ENCODE measurements around the gene OPHN1.

OPHN1 gene, protein sequence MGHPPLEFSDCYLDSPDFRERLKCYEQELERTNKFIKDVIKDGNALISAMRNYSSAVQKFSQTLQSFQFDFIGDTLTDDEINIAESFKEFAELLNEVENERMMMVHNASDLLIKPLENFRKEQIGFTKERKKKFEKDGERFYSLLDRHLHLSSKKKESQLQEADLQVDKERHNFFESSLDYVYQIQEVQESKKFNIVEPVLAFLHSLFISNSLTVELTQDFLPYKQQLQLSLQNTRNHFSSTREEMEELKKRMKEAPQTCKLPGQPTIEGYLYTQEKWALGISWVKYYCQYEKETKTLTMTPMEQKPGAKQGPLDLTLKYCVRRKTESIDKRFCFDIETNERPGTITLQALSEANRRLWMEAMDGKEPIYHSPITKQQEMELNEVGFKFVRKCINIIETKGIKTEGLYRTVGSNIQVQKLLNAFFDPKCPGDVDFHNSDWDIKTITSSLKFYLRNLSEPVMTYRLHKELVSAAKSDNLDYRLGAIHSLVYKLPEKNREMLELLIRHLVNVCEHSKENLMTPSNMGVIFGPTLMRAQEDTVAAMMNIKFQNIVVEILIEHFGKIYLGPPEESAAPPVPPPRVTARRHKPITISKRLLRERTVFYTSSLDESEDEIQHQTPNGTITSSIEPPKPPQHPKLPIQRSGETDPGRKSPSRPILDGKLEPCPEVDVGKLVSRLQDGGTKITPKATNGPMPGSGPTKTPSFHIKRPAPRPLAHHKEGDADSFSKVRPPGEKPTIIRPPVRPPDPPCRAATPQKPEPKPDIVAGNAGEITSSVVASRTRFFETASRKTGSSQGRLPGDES

GRCh38 chrX:68433155-68433980 is at the start of gene OPHN1:
OPHN1 (minus strand) TSS chrX:68433495; CDS start chrX:68433020, 475 bp downstream.
- peaks cover 20% of the 10 kb centered on the region for H3K27me3 Mint-ChIP-seq
- H3K36me3 Mint-ChIP-seq: no peaks in the 10 kb centered on the region
- H3K9me3 Mint-ChIP-seq (ENCODE audit: low read depth): no peaks in the 10 kb centered on the region
- peaks cover 7% of the 10 kb centered on the region for H3K4me1 Mint-ChIP-seq (ENCODE audit: low read depth)
- no peak within 1 kb of the TSS for H3K27ac Mint-ChIP-seq
- H3K4me3 Mint-ChIP-seq: peak within 1 kb of the TSS; percentile 79

GRCh38 chrX:68480969-68481368 is 47.7 kb upstream of the OPHN1 start:
- Mint-ChIP-seq H3K36me3 (no peaks in the 10 kb centered on the region), H3K27ac (no peak overlapping the region)

GRCh38 chrX:68464796-68465195 is 31.5 kb upstream of the OPHN1 start:
- no peak overlapping the region for H3K4me3 Mint-ChIP-seq
- H3K4me1 Mint-ChIP-seq (ENCODE audit: low read depth): no peaks in the 10 kb centered on the region
- H3K36me3 Mint-ChIP-seq: no peaks in the 10 kb centered on the region
- no peaks in the 10 kb centered on the region for H3K9me3 Mint-ChIP-seq (ENCODE audit: low read depth)
- H3K27me3 Mint-ChIP-seq: no peaks in the 10 kb centered on the region
- no peak overlapping the region for H3K27ac Mint-ChIP-seq

More at GRCh38 chrX:68480969-68481368, 47.7 kb upstream of the OPHN1 start:
- Mint-ChIP-seq H3K27me3 (no peaks in the 10 kb centered on the region), H3K4me1 (ENCODE audit: low read depth) (no peaks in the 10 kb centered on the region), H3K4me3 (no peak overlapping the region), H3K9me3 (ENCODE audit: low read depth) (no peaks in the 10 kb centered on the region)

- H3K4me1 Mint-ChIP-seq (ENCODE audit: low read depth): no peaks in the 10 kb centered on the region
- H3K27ac Mint-ChIP-seq: no peak overlapping the region
- H3K36me3 Mint-ChIP-seq: no peaks in the 10 kb centered on the region
- H3K4me3 Mint-ChIP-seq: no peak overlapping the region
- H3K9me3 Mint-ChIP-seq (ENCODE audit: low read depth): no peaks in the 10 kb centered on the region
- no peaks in the 10 kb centered on the region for H3K27me3 Mint-ChIP-seq
Measured at GRCh38 chrX:68463880-68464279, 30.6 kb upstream of the OPHN1 start.

DNA sequence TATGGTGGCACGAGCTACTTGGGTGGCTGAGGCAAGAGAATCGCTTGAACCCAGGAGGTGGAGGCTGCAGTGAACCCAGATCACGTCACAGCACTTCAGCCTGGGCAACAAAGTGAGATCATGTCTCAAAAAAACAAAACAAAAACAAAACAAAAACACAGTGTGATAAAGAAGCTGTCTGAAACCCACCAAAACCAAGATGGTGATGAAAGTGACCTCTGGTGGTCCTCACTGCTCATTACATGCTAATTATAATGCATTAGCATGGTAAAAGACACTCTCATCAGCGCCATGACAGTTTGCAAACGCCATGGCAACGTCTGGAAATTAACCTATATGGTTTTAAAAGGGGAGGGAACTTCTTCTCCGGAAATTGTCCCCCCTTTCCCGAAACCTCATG is 29.4 kb upstream of the OPHN1 start:
- Mint-ChIP-seq H3K27ac (no peak overlapping the region), H3K27me3 (no peaks in the 10 kb centered on the region), H3K4me1 (ENCODE audit: low read depth) (no peaks in the 10 kb centered on the region), H3K4me3 (no peak overlapping the region), H3K9me3 (ENCODE audit: low read depth) (no peaks in the 10 kb centered on the region), H3K36me3 (no peaks in the 10 kb centered on the region)

- H3K4me3 Mint-ChIP-seq: no peak overlapping the region
- H3K9me3 Mint-ChIP-seq (ENCODE audit: low read depth): no peaks in the 10 kb centered on the region
- H3K4me1 Mint-ChIP-seq (ENCODE audit: low read depth): no peaks in the 10 kb centered on the region
- no peaks in the 10 kb centered on the region for H3K27me3 Mint-ChIP-seq
- H3K36me3 Mint-ChIP-seq: no peaks in the 10 kb centered on the region
- H3K27ac Mint-ChIP-seq: no peak overlapping the region
Measured at GRCh38 chrX:68462197-68462596, 28.9 kb upstream of the OPHN1 start.

- no peaks in the 10 kb centered on the region for H3K27me3 Mint-ChIP-seq
- no peaks in the 10 kb centered on the region for H3K4me1 Mint-ChIP-seq (ENCODE audit: low read depth)
- no peak overlapping the region for H3K4me3 Mint-ChIP-seq
- no peaks in the 10 kb centered on the region for H3K9me3 Mint-ChIP-seq (ENCODE audit: low read depth)
- no peak overlapping the region for H3K27ac Mint-ChIP-seq
- H3K36me3 Mint-ChIP-seq: no peaks in the 10 kb centered on the region
Measured at GRCh38 chrX:68461576-68461975, 28.3 kb upstream of the OPHN1 start.

DNA sequence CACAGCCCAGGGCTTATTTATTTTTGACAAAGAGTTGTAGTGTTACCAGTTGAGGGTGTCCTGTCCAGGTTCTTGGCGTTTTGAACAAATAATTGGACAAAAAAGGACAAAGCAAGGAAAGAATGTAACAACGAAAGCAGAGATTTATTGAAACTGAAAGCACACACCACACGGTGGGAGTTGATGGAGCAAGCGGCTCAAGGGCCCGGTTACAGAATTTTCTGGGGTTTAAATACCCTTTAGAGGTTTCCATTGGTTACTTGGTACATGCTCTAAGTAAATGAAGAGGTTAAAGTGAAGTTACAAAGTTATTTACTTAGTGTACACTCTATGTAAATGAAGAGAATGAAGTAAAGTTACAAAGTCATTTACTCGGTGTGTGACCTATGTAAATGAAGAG is 27.8 kb upstream of the OPHN1 start:
- H3K27me3 Mint-ChIP-seq: no peaks in the 10 kb centered on the region
- H3K4me1 Mint-ChIP-seq (ENCODE audit: low read depth): no peaks in the 10 kb centered on the region
- no peak overlapping the region for H3K27ac Mint-ChIP-seq
- H3K4me3 Mint-ChIP-seq: no peak overlapping the region
- H3K36me3 Mint-ChIP-seq: no peaks in the 10 kb centered on the region
- no peaks in the 10 kb centered on the region for H3K9me3 Mint-ChIP-seq (ENCODE audit: low read depth)

GRCh38 chrX:68455151-68455510 is 21.8 kb upstream of the OPHN1 start:
- no peaks in the 10 kb centered on the region for H3K9me3 Mint-ChIP-seq (ENCODE audit: low read depth)
- no peaks in the 10 kb centered on the region for H3K27me3 Mint-ChIP-seq
- no peaks in the 10 kb centered on the region for H3K36me3 Mint-ChIP-seq
- H3K4me1 Mint-ChIP-seq (ENCODE audit: low read depth): no peaks in the 10 kb centered on the region
- H3K27ac Mint-ChIP-seq: no peak overlapping the region
- no peak overlapping the region for H3K4me3 Mint-ChIP-seq

DNA sequence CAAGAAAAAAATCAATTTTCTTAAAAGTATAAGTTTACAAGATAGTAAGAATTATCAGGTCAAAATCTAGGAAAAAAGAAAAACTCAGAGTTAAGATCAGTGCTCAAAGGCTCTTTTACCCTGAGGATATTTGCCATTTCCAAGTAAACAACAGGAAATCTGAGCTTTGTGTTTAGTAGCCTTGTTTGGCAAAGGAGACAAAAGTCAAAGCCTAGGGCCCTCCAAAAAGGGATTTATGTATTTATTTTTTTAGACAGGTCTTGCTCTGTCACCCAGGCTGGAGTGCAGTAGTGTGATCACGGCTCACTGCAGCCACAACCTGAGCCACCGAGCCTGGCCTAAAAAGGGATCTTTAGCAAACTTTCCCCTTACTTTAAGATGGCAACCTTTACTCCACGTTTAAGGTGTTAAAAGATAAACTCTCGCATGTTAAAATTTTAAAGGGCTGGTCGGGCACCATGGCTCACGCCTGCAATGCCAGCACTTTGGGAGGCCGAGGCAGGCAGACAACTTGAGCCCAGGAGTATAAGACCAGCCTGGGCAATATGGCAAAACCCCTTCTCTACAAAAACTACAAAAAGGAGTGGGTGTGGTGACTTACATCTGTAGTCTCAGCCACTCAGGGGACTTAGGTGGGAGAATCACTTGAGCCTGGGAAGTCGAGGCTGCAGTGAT is 21.3 kb upstream of the OPHN1 start:
- Mint-ChIP-seq H3K9me3 (ENCODE audit: low read depth) (no peaks in the 10 kb centered on the region), H3K27me3 (no peaks in the 10 kb centered on the region), H3K4me3 (no peak overlapping the region), H3K36me3 (no peaks in the 10 kb centered on the region), H3K27ac (no peak overlapping the region), H3K4me1 (ENCODE audit: low read depth) (no peaks in the 10 kb centered on the region)

- Mint-ChIP-seq H3K27me3 (no peaks in the 10 kb centered on the region), H3K4me1 (ENCODE audit: low read depth) (no peaks in the 10 kb centered on the region), H3K9me3 (ENCODE audit: low read depth) (no peaks in the 10 kb centered on the region), H3K4me3 (no peak overlapping the region), H3K36me3 (no peaks in the 10 kb centered on the region), H3K27ac (no peak overlapping the region)
Measured at GRCh38 chrX:68451720-68452119, 18.4 kb upstream of the OPHN1 start.

GRCh38 chrX:68443155-68443868 is 10.0 kb upstream of the OPHN1 start:
- Mint-ChIP-seq H3K27me3 (peaks cover 3% of the 10 kb centered on the region), H3K4me1 (ENCODE audit: low read depth) (peaks cover 9% of the 10 kb centered on the region), H3K27ac (no peak overlapping the region), H3K4me3 (no peak overlapping the region), H3K9me3 (ENCODE audit: low read depth) (no peaks in the 10 kb centered on the region), H3K36me3 (no peaks in the 10 kb centered on the region)

DNA sequence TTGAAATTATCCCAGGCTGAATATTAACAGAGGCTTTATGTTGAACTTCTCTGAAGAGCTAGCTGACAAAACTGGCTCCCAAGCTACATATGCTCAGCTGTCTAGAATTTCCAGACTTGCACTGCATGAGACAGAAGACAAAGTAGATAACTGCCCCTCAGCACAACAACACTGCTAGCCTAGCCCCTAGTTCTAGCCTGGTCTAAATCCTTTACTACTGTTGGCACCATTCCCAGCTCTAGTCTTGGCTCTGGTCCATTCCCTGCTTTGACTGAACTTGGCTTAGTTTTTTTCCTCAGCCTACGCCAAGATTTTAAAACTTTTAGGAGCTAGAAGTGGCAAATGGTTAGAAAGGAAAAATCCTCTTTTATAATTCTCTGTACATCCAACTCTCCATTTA is 7.6 kb upstream of the OPHN1 start:
- peaks cover 9% of the 10 kb centered on the region for H3K4me1 Mint-ChIP-seq (ENCODE audit: low read depth)

GRCh38 chrX:68440442-68440841 is 7.1 kb upstream of the OPHN1 start:
- Mint-ChIP-seq H3K27ac (no peak overlapping the region), H3K4me3 (no peak overlapping the region), H3K36me3 (no peaks in the 10 kb centered on the region), H3K27me3 (peaks cover 2% of the 10 kb centered on the region), H3K9me3 (ENCODE audit: low read depth) (no peaks in the 10 kb centered on the region), H3K4me1 (ENCODE audit: low read depth) (peaks cover 9% of the 10 kb centered on the region)

More for the DNA sequence above, 7.6 kb upstream of the OPHN1 start:
- H3K27ac Mint-ChIP-seq: no peak overlapping the region
- H3K4me3 Mint-ChIP-seq: no peak overlapping the region
- no peaks in the 10 kb centered on the region for H3K36me3 Mint-ChIP-seq
- H3K9me3 Mint-ChIP-seq (ENCODE audit: low read depth): no peaks in the 10 kb centered on the region
- H3K27me3 Mint-ChIP-seq: peaks cover 3% of the 10 kb centered on the region

Data from activated naive CD8-positive, alpha-beta T cell (primary cell).